ENCODE data around the gene SLC17A4. TPM values are rescaled to one million over a fixed set of nuclear protein-coding genes. Genes with fewer than 3 reads are reported as not detected.

The SLC17A4 gene
- total and polyA plus RNA-seq, 10 of the 15 experiments (the other 5 are each of a cell fraction or from before 2014, with no cell fraction given) = not detected

GRCh38 chr6:25794784-25795183 lies 40.2 kb downstream of the SLC17A4 start (continued):
- no peak for TF ChIP-seq HDGF (IDR thresholded peaks at IDR 0.05)
- TF ChIP-seq BRCA1 (IDR thresholded peaks at IDR 0.05; ENCODE audit: low read depth, low read length) = no peak

GRCh38 chr6:25801436-25801835 lies 46.9 kb downstream of the SLC17A4 start:
- Histone ChIP-seq H3K36me3 (ENCODE audit: control insufficient read depth in 2 of 2, insufficient read depth in 2 of 2, low read length in 1 of 2) (no peaks in the 10 kb centered on the region), H3K27ac (ENCODE audit: control insufficient read depth, insufficient read depth) (no peak overlapping the region), H3K79me2 (ENCODE audit: control insufficient read depth, insufficient read depth, low read length) (no peaks in the 10 kb centered on the region), H3K9ac (ENCODE audit: control insufficient read depth, insufficient read depth, low read length) (no peak overlapping the region), H4K20me1 (ENCODE audit: control insufficient read depth, insufficient read depth) (no peaks in the 10 kb centered on the region), H3K27me3 (replicated peaks in 1 of 2; ENCODE audit: control insufficient read depth in 2 of 2, insufficient read depth in 2 of 2, low read length in 1 of 2) (peaks cover 0 to 4% of the 10 kb centered on the region in 2 experiments; a peak in 2 of 4 replicates), H3K4me2 (ENCODE audit: control insufficient read depth, insufficient read depth) (no peak overlapping the region), H2AFZ (ENCODE audit: control insufficient read depth, low read depth, low read length) (no peak overlapping the region), H3K4me1 (ENCODE audit: control insufficient read depth, insufficient read depth, low read length) (no peaks in the 10 kb centered on the region), H3K9me3 (replicated peaks; ENCODE audit: control insufficient read depth, insufficient read depth, low read length) (no peaks in the 10 kb centered on the region; the same call in 2 of the 3 replicates), H3K4me3 (no peak overlapping the region)
- intact Hi-C loops (cut with micrococcal nuclease; ENCODE audit: unreplicated experiment) = no loop called here
- 57% methylated on average over 4 of the region's 4 CpGs for WGBS (ENCODE audit: insufficient coverage, insufficient replicate concordance, low lambda C conversion rate, missing lambda C conversion rate)
- ChIA-PET SMC1A (ENCODE audit: uncharacterized antibody, unreplicated experiment) (no interaction called here), RAD21 (ENCODE audit: unreplicated experiment) (no interaction called here), CTCF (interaction anchor here (1.0 kb wide), 1 partner anchor 12 kb away, joined by 3 read pairs; no protein-coding TSS in a partner anchor), POLR2A (no interaction called here)
- DNase-seq (ENCODE audit: low read depth, low spot score) (no peak), FAIRE-seq (no peak), ATAC-seq (no peak)
- in situ Hi-C loops (cut with MboI) = no loop called here
- TF ChIP-seq EGR1 (IDR thresholded peaks at IDR 0.05; ENCODE audit: borderline replicate concordance in 1 of 2, low read depth in 2 of 2, low read length in 2 of 2) = no peak
- TF ChIP-seq NR2C2 (IDR thresholded peaks at IDR 0.05; ENCODE audit: borderline replicate concordance, control insufficient read depth, insufficient read length, low read depth) = no peak
- TF ChIP-seq IRF5 (IDR thresholded peaks at IDR 0.05; ENCODE audit: borderline replicate concordance) = no peak
- TF ChIP-seq CREB1 (IDR thresholded peaks at IDR 0.05; ENCODE audit: low read depth) = no peak
- TF ChIP-seq RAD51 (IDR thresholded peaks at IDR 0.05) = no peak
- no peak for TF ChIP-seq NFIC (IDR thresholded peaks at IDR 0.05; ENCODE audit: low read depth, low read length)
- TF ChIP-seq POLR2AphosphoS5 (IDR thresholded peaks at IDR 0.05; ENCODE audit: low read length) = no peak
- BruUV-seq (replicated peaks) = no TSS peak

All from GM12878 (cell line).